KG1 (cell line): ENCODE data around the gene TNS1.

Experiments
- DNase-seq: peaks from one replicate; lab custom pipeline; 2025; lab: John Stamatoyannopoulos, UW

Gene TNS1

GRCh38 chr2:218015586-218016521, 13.1 kb upstream of the TNS1 start:
- DNase-seq, result no peak

DNA sequence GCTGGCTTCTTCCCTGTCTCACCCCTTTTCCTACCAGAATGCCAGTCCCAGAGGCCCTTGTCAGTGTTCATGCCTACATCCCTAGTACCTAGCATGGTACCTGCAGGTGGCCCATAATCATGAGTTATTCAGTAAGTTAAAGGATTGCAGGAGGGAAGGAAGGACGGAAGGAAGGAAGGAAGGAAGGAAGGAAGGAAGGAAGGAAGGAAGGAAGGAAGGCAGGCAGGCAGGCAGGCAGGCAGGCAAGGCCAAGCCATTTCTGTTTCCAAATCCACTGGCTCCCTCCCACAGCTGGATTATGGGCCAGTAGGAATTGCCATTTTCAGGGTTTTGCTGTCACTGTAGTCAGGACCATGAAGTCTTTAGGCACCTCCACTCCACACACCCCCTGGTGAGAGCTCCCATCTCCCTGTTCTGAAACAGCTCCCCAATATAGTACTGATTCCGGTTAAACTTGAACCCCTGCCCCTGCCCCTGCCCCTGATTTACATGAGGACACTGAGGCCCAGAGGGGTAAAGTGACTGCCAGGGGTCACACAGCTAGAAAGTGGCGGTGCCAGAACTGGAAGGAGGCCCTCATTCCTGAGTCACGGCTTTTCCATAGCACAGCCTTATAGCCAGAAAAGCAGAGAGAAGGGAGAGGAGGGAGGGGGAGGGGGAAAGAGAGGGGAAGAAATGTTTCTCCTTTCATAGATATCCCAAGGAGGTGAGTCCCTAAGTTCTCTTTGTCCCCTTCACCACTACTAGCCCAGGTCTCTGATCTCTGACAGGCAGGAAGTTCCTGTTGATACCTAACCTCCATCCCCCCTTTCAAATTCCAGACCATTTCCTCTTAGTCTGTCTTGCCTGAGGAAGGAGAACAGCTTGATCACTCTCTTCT, 12.2 kb upstream of the TNS1 start:
- no peak for DNase-seq

GRCh38 chr2:218013289-218013688, 10.5 kb upstream of the TNS1 start:
- no peak for DNase-seq

- no peak for DNase-seq
Measured at GRCh38 chr2:218012284-218012683, 9.5 kb upstream of the TNS1 start.

DNA sequence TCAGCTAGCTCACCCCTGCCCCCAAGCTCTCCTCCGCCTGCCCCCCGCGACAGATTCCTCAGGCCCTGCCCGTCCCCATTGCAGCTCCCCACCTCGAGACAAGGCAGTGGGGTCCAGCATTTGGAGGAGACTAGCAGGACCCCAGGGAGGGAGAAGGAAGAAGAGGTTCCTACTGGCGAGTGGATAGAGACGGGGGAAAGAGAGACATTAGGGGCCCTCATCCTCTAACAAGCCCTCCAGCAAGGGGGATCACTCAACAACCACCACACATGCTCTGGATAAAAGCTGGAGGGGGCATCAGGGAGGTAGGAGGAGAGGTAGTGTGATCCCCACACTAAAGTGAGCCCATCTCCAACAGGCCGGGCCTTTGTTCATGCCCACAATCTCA, 8.9 kb upstream of the TNS1 start:
- no peak for DNase-seq

GRCh38 chr2:218010984-218011652, 8.3 kb upstream of the TNS1 start:
- DNase-seq, result no peak

DNA sequence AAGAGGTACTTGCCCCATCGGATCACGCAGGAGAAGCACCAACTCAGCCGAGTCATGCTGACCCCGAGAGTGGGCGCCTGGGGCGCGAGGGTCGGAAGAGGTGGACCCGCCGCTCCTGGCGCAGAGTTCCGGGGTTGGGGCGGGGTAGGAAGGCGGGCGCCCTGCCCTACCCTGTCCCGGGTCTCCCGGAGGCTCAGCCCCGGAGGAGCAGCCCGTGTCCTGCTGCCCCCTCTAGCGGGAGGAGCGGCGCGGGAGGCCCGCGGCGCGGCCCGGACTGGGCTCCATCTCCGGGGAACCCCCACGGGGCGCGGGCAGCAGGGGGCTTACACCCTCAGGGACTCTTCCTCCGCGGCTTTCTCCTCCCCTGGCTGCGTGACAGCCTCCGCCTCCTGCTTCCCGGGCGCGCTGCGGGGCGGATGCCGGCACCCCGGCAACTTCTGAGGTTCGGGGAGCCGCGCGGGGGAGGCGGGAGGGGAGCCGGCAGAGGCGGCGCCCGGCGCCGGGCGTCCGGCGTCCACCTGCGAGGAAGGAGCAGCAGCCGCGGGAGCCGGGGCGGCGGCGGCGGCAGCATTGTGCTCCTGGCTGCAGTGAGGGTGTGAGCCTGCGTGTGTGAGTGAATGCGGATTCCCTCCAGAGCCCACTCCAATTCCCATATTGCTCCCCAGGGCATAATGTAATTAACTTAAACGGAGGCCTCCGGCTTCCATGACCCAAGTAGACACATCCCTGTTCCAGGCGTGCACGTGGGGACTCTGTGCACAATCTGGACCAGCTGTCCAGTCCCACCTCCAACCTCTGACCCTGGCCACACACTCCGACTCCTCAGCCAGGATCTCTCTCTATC, 7.6 kb upstream of the TNS1 start:
- DNase-seq, result no peak

- DNase-seq, result no peak
Measured at GRCh38 chr2:218009765-218010139, 7.0 kb upstream of the TNS1 start.

GRCh38 chr2:218009231-218009630, 6.4 kb upstream of the TNS1 start:
- no peak for DNase-seq

- no peak for DNase-seq
Measured at GRCh38 chr2:218008060-218009040, 5.6 kb upstream of the TNS1 start.

DNA sequence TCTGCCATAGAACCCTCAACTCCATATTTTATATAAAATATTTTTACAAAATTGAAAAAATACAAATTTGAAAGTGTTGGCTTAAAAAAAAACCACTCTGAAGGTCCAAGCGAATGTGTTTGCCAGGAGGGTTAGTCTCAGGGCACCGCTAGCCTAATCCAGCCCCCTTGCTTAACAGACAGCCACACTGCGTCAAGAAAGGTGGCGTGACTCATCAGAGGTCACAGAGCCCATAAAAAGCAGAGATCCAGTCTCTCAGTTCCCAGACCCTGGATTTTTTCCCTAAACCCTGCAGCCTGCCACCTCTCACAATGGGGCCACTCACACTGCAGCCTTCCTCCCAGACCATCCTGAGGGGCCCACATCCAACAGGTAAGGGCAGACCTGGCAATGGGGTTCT, 3.9 kb upstream of the TNS1 start:
- no peak for DNase-seq

- no peak for DNase-seq
Measured at GRCh38 chr2:218005486-218005885, 2.7 kb upstream of the TNS1 start.

GRCh38 chr2:218005028-218005427, 2.2 kb upstream of the TNS1 start:
- DNase-seq, result no peak

DNA sequence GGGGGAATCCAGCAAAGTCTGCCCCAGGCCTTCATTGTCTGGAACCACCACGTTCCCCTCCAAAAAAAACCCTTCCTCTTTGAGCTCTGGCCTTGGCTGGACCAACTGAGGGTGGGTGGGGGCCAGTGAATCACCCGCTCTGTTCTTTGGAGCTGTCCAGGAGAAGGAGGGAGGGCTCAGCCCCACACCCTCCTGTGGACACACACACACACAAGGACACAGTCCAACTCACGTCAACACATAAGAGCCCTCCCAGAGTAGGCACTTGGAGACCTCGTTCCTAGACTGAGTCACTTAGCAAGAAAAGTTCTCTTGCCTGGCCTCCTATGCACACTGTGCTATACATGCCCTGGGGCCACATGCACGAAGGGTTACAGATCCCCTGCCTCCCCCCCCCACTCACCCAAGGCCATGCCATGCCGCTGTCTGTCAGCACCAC, 1.2 kb upstream of the TNS1 start:
- no peak for DNase-seq

- DNase-seq, result no peak
Measured at GRCh38 chr2:218003281-218003944, 618 bp upstream of the TNS1 start.

DNA sequence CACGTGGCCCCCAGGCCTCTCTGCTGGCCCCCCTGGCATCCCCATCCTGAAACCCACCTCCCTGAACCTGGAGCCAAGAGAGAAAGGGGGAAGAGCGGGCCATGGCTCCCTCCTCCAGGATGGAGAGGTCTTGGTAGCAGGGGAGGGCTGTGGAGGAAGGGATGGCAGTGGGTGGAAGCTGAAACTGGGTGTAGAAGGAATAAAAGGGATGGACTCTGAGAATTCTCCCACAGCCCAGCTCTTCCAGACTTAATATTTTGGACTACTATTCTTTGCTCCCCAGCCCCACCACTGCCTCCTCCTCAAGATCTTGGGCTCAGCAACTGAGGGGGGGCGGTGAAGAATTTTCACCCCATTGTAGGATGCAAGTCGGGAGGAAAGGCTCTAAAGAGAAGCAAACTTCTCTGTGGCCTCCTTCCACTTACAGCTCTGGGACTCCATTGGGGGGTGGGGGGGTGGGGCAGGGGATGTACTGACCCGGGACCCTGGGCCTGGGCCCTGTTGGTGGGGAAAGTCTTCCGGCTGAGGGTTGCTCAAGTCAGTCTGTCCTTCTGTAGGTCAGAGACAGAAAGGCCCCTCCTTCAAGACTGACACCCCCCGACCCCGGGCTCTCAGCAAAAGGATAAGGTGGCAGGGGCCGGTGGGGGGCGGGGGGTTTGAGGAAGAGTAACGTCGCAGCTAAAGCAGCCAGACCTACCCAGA, 501 bp downstream of the TNS1 start:
- no peak for DNase-seq

- DNase-seq, result no peak
Measured at GRCh38 chr2:218001629-218002028, 1.2 kb downstream of the TNS1 start.

- DNase-seq, result no peak
Measured at GRCh38 chr2:218000136-218000535, 2.7 kb downstream of the TNS1 start.

DNA sequence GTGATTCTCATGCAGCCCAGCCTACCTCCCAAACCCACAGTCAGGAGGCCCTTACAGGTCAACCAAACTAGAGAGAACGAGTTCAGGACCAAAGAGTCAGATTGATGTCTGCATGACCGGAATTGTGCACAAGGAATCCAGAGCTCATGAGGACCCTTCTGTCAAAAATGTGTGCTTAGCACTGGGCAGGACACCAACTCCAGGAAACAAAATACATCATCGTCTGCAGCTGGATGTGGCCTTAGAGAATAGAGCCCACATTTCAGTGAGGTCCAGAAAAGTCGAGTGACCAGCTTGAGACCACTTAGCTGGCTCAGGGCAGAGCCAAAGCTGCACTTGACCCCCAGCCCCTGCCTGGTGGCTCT, 3.2 kb downstream of the TNS1 start:
- no peak for DNase-seq
